ENCODE data around the gene ANXA2R. TPM values are rescaled to one million over a fixed set of nuclear protein-coding genes. Genes with fewer than 3 reads are reported as not detected.
A peak's percentile ranks its signal among the peaks of the same experiment; 100 is the strongest.

The ANXA2R gene
- total and polyA plus RNA-seq, 9 of the 15 experiments (the other 6 are each of a cell fraction or from before 2014, with no cell fraction given) = 2.1 to 4.8 (median 3.4) TPM

GRCh38 chr5:43075319-43076293 lies 35.5 kb upstream of the ANXA2R start (continued):
- TF ChIP-seq RREB1 (CRISPR knock-in tag; IDR thresholded peaks at IDR 0.05) (peak; percentile 43; the same call in 1 of the 2 replicates), ZNF263 (CRISPR knock-in tag; IDR thresholded peaks at IDR 0.05; ENCODE audit: borderline replicate concordance) (no peak), NCOA6 (IDR thresholded peaks at IDR 0.05) (no peak; the same call in 1 of the 2 replicates), DACH1 (IDR thresholded peaks at IDR 0.05; ENCODE audit: partially characterized antibody) (no peak), U2AF2 (optimal IDR thresholded peaks at IDR 0.05; ENCODE audit: low read depth, low read length) (no peak), ZBTB12 (CRISPR knock-in tag; IDR thresholded peaks at IDR 0.05) (peak; percentile 26; the same call in 1 of the 2 replicates), PTRF (tag; IDR thresholded peaks at IDR 0.05) (no peak), PTTG1 (tag; IDR thresholded peaks at IDR 0.05; ENCODE audit: low read depth) (no peak), TAF7 (tag; IDR thresholded peaks at IDR 0.05) (peak; percentile 70), ZNF232 (CRISPR knock-in tag; IDR thresholded peaks at IDR 0.05) (no peak), ZNF398 (CRISPR knock-in tag; IDR thresholded peaks at IDR 0.05) (peak; percentile 43; the same call in 1 of the 2 replicates), IFI16 (CRISPR knock-in tag; IDR thresholded peaks at IDR 0.05) (no peak)
- TF ChIP-seq, protein P1, sequence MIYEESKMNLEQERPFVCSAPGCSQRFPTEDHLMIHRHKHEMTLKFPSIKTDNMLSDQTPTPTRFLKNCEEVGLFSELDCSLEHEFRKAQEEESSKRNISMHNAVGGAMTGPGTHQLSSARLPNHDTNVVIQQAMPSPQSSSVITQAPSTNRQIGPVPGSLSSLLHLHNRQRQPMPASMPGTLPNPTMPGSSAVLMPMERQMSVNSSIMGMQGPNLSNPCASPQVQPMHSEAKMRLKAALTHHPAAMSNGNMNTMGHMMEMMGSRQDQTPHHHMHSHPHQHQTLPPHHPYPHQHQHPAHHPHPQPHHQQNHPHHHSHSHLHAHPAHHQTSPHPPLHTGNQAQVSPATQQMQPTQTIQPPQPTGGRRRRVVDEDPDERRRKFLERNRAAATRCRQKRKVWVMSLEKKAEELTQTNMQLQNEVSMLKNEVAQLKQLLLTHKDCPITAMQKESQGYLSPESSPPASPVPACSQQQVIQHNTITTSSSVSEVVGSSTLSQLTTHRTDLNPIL (CRISPR knock-in tag; IDR thresholded peaks at IDR 0.05) = 0 out of 2 replicates have a peak, but pooled peaks have one; percentile 10

Data from K562 (cell line).